Trophoblast cell (in vitro differentiated cells and primary cell): ENCODE data around the gene SLC45A2. TPM values are rescaled to one million over a fixed set of nuclear protein-coding genes. Genes with fewer than 3 reads are reported as not detected.
"Not testable (repeated sequence)": the region's sequence is repeated elsewhere in the genome, so short reads cannot be mapped to it uniquely, and the experiment has no call there.

ENCODE experiments used
- DNase-seq, 2 donors: peaks; one replicate each; pipeline ENCODE4 v3.0.0-alpha.2; 2016
- H2AFZ ChIP-seq: 2 replicates; pipeline ENCODE4 v1.6.1; 2013; ENCODE audit warnings: low read length, moderate library complexity, mild to moderate bottlenecking; ENCODE audit not compliant: insufficient read depth, poor library complexity
- H2AK5ac ChIP-seq: 2 replicates; pipeline ENCODE4 v1.6.1; 2013; ENCODE audit warnings: mild to moderate bottlenecking, low read length
- H2BK120ac ChIP-seq: 2 replicates; pipeline ENCODE4 v1.6.1; 2013; ENCODE audit warnings: low read length, mild to moderate bottlenecking, moderate library complexity; ENCODE audit not compliant: insufficient read depth, poor library complexity
- H2BK12ac ChIP-seq: 2 replicates; pipeline ENCODE4 v1.6.1; 2013; ENCODE audit warnings: mild to moderate bottlenecking, low read length, moderate library complexity
- H2BK5ac ChIP-seq: 2 replicates; pipeline ENCODE4 v1.6.1; 2013; ENCODE audit warnings: low read length, low read depth, moderate library complexity, mild to moderate bottlenecking; ENCODE audit not compliant: poor library complexity
- H3K14ac ChIP-seq: 2 replicates; pipeline ENCODE4 v1.6.1; 2013; ENCODE audit warnings: mild to moderate bottlenecking, low read length
- H3K18ac ChIP-seq: 2 replicates; pipeline ENCODE4 v1.6.1; 2013; ENCODE audit warnings: mild to moderate bottlenecking, low read length
- H3K23ac ChIP-seq: 2 replicates; pipeline ENCODE4 v1.6.1; 2013; ENCODE audit warnings: low read length
- H3K27ac ChIP-seq: 2 replicates; pipeline ENCODE4 v1.5.1; 2013; ENCODE audit warnings: low read depth, mild to moderate bottlenecking, inconsistent platforms, low read length, moderate library complexity
- H3K27me3 ChIP-seq: 2 replicates; pipeline ENCODE4 v1.6.1; 2013; ENCODE audit warnings: inconsistent platforms, mild to moderate bottlenecking, low read length, moderate library complexity; ENCODE audit not compliant: insufficient read depth
- H3K36me3 ChIP-seq, 2 experiments: 1 replicate in 1 of 2; 2 replicates in 1 of 2; pipeline ENCODE4 v1.6.1; 2013; ENCODE audit warnings: low read length in 2 of 2, mild to moderate bottlenecking in 2 of 2, moderate library complexity in 1 of 2; ENCODE audit not compliant: insufficient read depth in 2 of 2, control insufficient read depth in 1 of 2
- H3K4ac ChIP-seq: 2 replicates; pipeline ENCODE4 v1.6.1; 2013; ENCODE audit warnings: low read depth, mild to moderate bottlenecking, low read length, moderate library complexity
- H3K4me1 ChIP-seq, 2 experiments: 1 replicate in 1 of 2; 2 replicates in 1 of 2; pipeline ENCODE4 v1.6.1; 2013; ENCODE audit warnings: low read length in 2 of 2, mild to moderate bottlenecking in 2 of 2, moderate library complexity in 1 of 2; ENCODE audit not compliant: insufficient read depth in 2 of 2, control insufficient read depth in 1 of 2
- H3K4me2 ChIP-seq: 2 replicates; pipeline ENCODE4 v1.6.1; 2013; ENCODE audit warnings: inconsistent platforms, mild to moderate bottlenecking, low read length, moderate library complexity
- H3K4me3 ChIP-seq: 2 replicates; pipeline ENCODE4 v1.5.1; 2013; ENCODE audit warnings: mild to moderate bottlenecking, low read depth, low read length, inconsistent platforms
- H3K79me1 ChIP-seq: one replicate; pipeline ENCODE4 v1.6.1; 2013; ENCODE audit warnings: low read length
- H3K79me2 ChIP-seq: 2 replicates; pipeline ENCODE4 v1.6.1; 2013; ENCODE audit warnings: low read length, mild to moderate bottlenecking; ENCODE audit not compliant: control insufficient read depth, insufficient read depth, poor library complexity
- H3K9ac ChIP-seq: 2 replicates; pipeline ENCODE4 v1.6.1; 2013; ENCODE audit warnings: mild to moderate bottlenecking, low read length
- H3K9me3 ChIP-seq: 2 replicates; pipeline ENCODE4 v1.6.1; 2013; ENCODE audit warnings: low read depth, mild to moderate bottlenecking, control low read depth, inconsistent platforms, low read length; ENCODE audit not compliant: insufficient read depth
- H4K12ac ChIP-seq: 2 replicates; pipeline ENCODE4 v1.6.1; 2013; ENCODE audit warnings: low read depth, mild to moderate bottlenecking, low read length, moderate library complexity
- H4K8ac ChIP-seq: 2 replicates; pipeline ENCODE4 v1.6.1; 2013; ENCODE audit warnings: low read depth, mild to moderate bottlenecking, low read length, moderate library complexity
- H4K91ac ChIP-seq: one replicate; pipeline ENCODE4 v1.6.1; 2013; ENCODE audit warnings: low read depth, mild to moderate bottlenecking, low read length, moderate library complexity
- WGBS: extraction: QIAGEN DNeasy Blood & Tissue Kit; methylation state at CpG from one replicate; pipeline ENCODE4 v1.1.7; 2013; ENCODE audit warnings: missing lambda C conversion rate; ENCODE audit not compliant: insufficient read length, insufficient coverage; ENCODE audit errors: extremely low coverage; 5-methylcytosine and 5-hydroxymethylcytosine counted together
- polyA plus RNA-seq: library from polyadenylated mRNA; stranded (reverse); fragments of 200-250 nt; gene quantifications from 2 replicates; pipeline ENCODE4 v1.2.3, GENCODE V29; 2013

SLC45A2 gene, protein sequence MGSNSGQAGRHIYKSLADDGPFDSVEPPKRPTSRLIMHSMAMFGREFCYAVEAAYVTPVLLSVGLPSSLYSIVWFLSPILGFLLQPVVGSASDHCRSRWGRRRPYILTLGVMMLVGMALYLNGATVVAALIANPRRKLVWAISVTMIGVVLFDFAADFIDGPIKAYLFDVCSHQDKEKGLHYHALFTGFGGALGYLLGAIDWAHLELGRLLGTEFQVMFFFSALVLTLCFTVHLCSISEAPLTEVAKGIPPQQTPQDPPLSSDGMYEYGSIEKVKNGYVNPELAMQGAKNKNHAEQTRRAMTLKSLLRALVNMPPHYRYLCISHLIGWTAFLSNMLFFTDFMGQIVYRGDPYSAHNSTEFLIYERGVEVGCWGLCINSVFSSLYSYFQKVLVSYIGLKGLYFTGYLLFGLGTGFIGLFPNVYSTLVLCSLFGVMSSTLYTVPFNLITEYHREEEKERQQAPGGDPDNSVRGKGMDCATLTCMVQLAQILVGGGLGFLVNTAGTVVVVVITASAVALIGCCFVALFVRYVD
- polyA plus RNA-seq = 0.01 and 0.04 TPM in 2 replicates

DNA sequence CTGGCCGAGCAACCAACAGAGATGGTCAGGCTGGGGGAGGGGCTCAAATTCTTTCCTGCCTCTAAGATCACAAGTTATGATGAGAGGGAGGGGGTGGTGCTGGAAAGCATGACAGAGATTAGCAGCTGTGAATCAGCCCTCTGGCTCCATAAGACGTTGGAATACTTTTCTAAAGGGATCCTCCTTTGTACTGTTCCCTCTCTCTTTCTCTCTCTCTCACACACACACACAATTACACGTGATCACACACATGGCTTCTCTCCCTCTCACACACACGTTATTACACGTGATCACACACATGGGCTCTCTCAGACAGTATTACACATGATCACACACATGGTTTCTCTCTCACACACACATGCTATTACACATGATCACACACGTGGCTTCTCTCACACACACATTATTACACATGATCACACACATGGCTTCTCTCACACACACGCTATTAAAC lies at the start of gene SLC45A2:
Gene SLC45A2, minus strand, starts transcription at position 23 of the 454 bp plus-strand sequence. CDS start 110 bp downstream, outside the sequence.
- H3K4me1 ChIP-seq = no peaks in the 10 kb centered on the region
- no peaks in the 10 kb centered on the region for H3K79me1 ChIP-seq
- H2AFZ ChIP-seq = no peak within 1 kb of the TSS
- no peak within 1 kb of the TSS for H4K91ac ChIP-seq
- no peak within 1 kb of the TSS for H3K27ac ChIP-seq
- peak within 1 kb of the TSS; percentile 31 for H3K4me3 ChIP-seq
- H2AK5ac ChIP-seq = no peak within 1 kb of the TSS
- H3K14ac ChIP-seq = no peak within 1 kb of the TSS
- H3K9ac ChIP-seq = no peak within 1 kb of the TSS
- no peak within 1 kb of the TSS for H2BK12ac ChIP-seq
- no peak within 1 kb of the TSS for H3K18ac ChIP-seq
- peaks cover 5% of the 10 kb centered on the region for H3K9me3 ChIP-seq
- H3K23ac ChIP-seq = no peak within 1 kb of the TSS
- WGBS = 100% methylated on average over 3 of the region's 7 CpGs
- H3K36me3 ChIP-seq = peaks cover 0 to 8% of the 10 kb centered on the region in 2 experiments
- H3K27me3 ChIP-seq = no peaks in the 10 kb centered on the region
- no peak for DNase-seq
- H4K12ac ChIP-seq = no peak within 1 kb of the TSS
- no peaks in the 10 kb centered on the region for H3K79me2 ChIP-seq
- H3K4me2 ChIP-seq = no peak within 1 kb of the TSS
- H2BK5ac ChIP-seq = no peak within 1 kb of the TSS
- no peak within 1 kb of the TSS for H3K4ac ChIP-seq
- no peak within 1 kb of the TSS for H2BK120ac ChIP-seq
- no peak within 1 kb of the TSS for H4K8ac ChIP-seq

DNA sequence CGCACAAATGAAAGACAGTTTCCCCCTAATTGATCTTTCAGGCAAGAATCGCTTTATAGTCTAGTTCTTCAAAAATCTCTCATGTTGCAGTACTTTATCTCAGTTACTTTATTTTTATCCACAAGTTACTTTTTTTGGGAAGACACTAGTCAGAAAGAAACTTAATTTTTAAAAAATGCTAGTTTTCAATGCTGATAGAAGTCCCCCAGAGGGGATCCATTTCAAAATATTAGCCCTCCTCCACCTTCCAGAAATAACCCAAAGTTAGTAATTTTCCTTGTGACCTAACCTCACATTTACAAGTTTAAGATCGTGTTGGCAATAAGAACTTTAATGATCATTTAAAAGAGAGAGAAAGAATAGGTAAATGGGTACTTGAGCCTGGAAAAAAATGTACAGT lies 47.5 kb upstream of the SLC45A2 start:
- WGBS = no CpG with 5 or more reads among the region's 3 CpGs
- Histone ChIP-seq H3K27ac (no peak overlapping the region), H3K27me3 (no peaks in the 10 kb centered on the region), H2AK5ac (no peak overlapping the region), H3K18ac (no peak overlapping the region), H3K9me3 (no peaks in the 10 kb centered on the region), H2BK5ac (no peak overlapping the region), H3K4me1 (no peaks in the 10 kb centered on the region), H3K4ac (no peak overlapping the region), H4K12ac (no peak overlapping the region), H3K4me2 (no peak overlapping the region), H3K79me1 (no peaks in the 10 kb centered on the region), H2AFZ (no peak overlapping the region), H2BK120ac (no peak overlapping the region), H3K4me3 (no peak overlapping the region), H3K36me3 (no peaks in the 10 kb centered on the region), H3K9ac (no peak overlapping the region), H4K8ac (no peak overlapping the region), H3K14ac (no peak overlapping the region), H2BK12ac (no peak overlapping the region), H4K91ac (no peak overlapping the region), H3K79me2 (no peaks in the 10 kb centered on the region), H3K23ac (no peak overlapping the region)
- DNase-seq = no peak

DNA sequence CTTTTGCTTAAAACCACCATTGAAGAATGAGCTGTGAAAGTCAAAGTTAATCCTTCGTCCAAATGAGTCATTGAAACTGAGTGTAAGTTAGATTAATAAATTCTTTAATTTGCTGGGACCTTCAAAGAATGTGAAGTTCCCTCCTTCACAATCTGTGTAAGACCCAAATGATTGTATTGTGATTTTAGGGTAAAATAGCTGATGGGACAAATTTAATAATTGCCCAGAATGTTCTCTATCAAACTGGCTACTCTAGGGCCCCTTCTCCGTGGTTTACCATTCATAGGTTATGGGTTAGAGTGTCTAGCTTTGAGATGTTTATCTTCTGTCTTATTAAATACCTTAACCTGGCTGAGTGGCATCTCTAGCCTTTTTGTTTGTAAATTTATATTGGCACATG lies 46.6 kb upstream of the SLC45A2 start:
- H3K9ac ChIP-seq = no peak overlapping the region

DNA sequence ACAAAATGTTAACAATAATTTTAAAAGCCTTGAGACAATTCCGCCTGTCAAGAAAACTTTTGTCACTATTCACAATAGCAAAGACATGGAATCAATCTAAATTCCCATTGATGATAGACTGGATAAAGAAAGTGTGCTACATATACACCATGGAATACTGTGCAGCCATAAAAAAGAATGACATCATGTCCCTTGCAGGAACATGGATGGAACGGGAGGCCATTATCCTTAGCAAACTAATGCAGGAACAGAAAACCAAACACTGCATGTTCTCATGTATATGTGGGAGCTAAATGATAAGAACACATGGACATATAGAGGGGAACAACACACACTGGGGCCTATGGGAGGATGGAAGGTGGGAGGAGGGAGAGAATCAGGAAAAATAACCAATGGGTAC lies 46.1 kb upstream of the SLC45A2 start:
- H3K4me2 ChIP-seq, H3K27ac ChIP-seq, H3K9me3 ChIP-seq, H3K27me3 ChIP-seq, H4K91ac ChIP-seq, H3K18ac ChIP-seq, H2BK5ac ChIP-seq, H4K8ac ChIP-seq, H3K4me1 ChIP-seq, H2AFZ ChIP-seq, H3K79me2 ChIP-seq, H3K4me3 ChIP-seq, H3K79me1 ChIP-seq, DNase-seq, H3K23ac ChIP-seq, H3K36me3 ChIP-seq, H3K9ac ChIP-seq, H2AK5ac ChIP-seq, H3K14ac ChIP-seq, H3K4ac ChIP-seq, H4K12ac ChIP-seq, H2BK12ac ChIP-seq, H2BK120ac ChIP-seq: not testable (repeated sequence)
- no CpG with 5 or more reads among the region's 2 CpGs for WGBS

More for the DNA sequence above, 46.6 kb upstream of the SLC45A2 start:
- Histone ChIP-seq H2AK5ac (no peak overlapping the region), H3K4me2 (no peak overlapping the region), H3K4me1 (no peaks in the 10 kb centered on the region), H3K27ac (no peak overlapping the region), H3K79me1 (no peaks in the 10 kb centered on the region), H3K36me3 (no peaks in the 10 kb centered on the region), H3K27me3 (no peaks in the 10 kb centered on the region), H3K14ac (no peak overlapping the region), H3K23ac (no peak overlapping the region), H2BK120ac (no peak overlapping the region), H3K79me2 (no peaks in the 10 kb centered on the region), H4K8ac (no peak overlapping the region), H2BK5ac (no peak overlapping the region), H4K91ac (no peak overlapping the region), H2AFZ (no peak overlapping the region), H3K9me3 (no peaks in the 10 kb centered on the region), H3K4ac (no peak overlapping the region), H3K18ac (no peak overlapping the region), H4K12ac (no peak overlapping the region), H3K4me3 (no peak overlapping the region), H2BK12ac (no peak overlapping the region)
- no peak for DNase-seq
- WGBS = no CpG with 5 or more reads among the region's 2 CpGs
